ENCODE results near the gene FANCE.

Gene FANCE

GRCh38 chr6:35484921-35485392 lies 32.8 kb downstream of the FANCE start:
- DNase-seq (ENCODE audit: low spot score): peak; percentile 88

- peak; percentile 63 for DNase-seq (ENCODE audit: low spot score)
Observed at GRCh38 chr6:35485402-35485877, 33.3 kb downstream of the FANCE start.

GRCh38 chr6:35486005-35486925 lies 34.1 kb downstream of the FANCE start:
- no peak for DNase-seq (ENCODE audit: low spot score)

- peak; percentile 55 for DNase-seq (ENCODE audit: low spot score)
Observed at GRCh38 chr6:35487658-35488516, 35.7 kb downstream of the FANCE start.

- no peak for DNase-seq (ENCODE audit: low spot score)
Observed at GRCh38 chr6:35488517-35488862, 36.4 kb downstream of the FANCE start.

- no peak for DNase-seq (ENCODE audit: low spot score)
Observed at GRCh38 chr6:35489066-35489465, 36.9 kb downstream of the FANCE start.

GRCh38 chr6:35489995-35490791 lies 38.1 kb downstream of the FANCE start:
- no peak for DNase-seq (ENCODE audit: low spot score)

- DNase-seq (ENCODE audit: low spot score): no peak
Observed at GRCh38 chr6:35490821-35491557, 38.9 kb downstream of the FANCE start.

GRCh38 chr6:35491558-35492257 lies 39.6 kb downstream of the FANCE start:
- no peak for DNase-seq (ENCODE audit: low spot score)

- no peak for DNase-seq (ENCODE audit: low spot score)
Observed at GRCh38 chr6:35492258-35492973, 40.3 kb downstream of the FANCE start.

- DNase-seq (ENCODE audit: low spot score): no peak
Observed at GRCh38 chr6:35492974-35493284, 40.8 kb downstream of the FANCE start.

- no peak for DNase-seq (ENCODE audit: low spot score)
Observed at GRCh38 chr6:35493307-35493983, 41.3 kb downstream of the FANCE start.

- no peak for DNase-seq (ENCODE audit: low spot score)
Observed at GRCh38 chr6:35494161-35494563, 42.0 kb downstream of the FANCE start.

GRCh38 chr6:35495258-35496035 lies 43.3 kb downstream of the FANCE start:
- no peak for DNase-seq (ENCODE audit: low spot score)

GRCh38 chr6:35496036-35496840 lies 44.1 kb downstream of the FANCE start:
- peak; percentile 36 for DNase-seq (ENCODE audit: low spot score)

GRCh38 chr6:35496841-35497570 lies 44.9 kb downstream of the FANCE start, which contains the start of gene TEAD3:
TEAD3 (minus strand) TSS chr6:35497079.
- DNase-seq (ENCODE audit: low spot score): peak; percentile 50

All from SW480 (cell line).